CD8-positive, alpha-beta memory T cell (primary cell): Measurements from ENCODE around the gene PCBP4. TPM values are rescaled to one million over a fixed set of nuclear protein-coding genes. Genes with fewer than 3 reads are reported as not detected.

Experiments
- CTCF ChIA-PET: fragments of 350-600 bp; sonication (Branson Sonifier 250); formaldehyde crosslinking; loops from one replicate; lab custom pipeline; 2021; ENCODE audit warnings: antibody characterized with exemption; lab: Charles Lee
- POLR2A ChIA-PET: fragments of 350-600 bp; sonication (Branson Sonifier 250); formaldehyde crosslinking; loops from one replicate; lab custom pipeline; 2021; ENCODE audit warnings: antibody characterized with exemption; lab: Charles Lee
- DNase-seq, 5 donors: peaks; one replicate each; pipeline versions ENCODE4 v3.0.0 to v3.0.0-alpha.2; 2020 to 2022; ENCODE audit warnings: mixed read lengths in 1 of 5
- H3K27ac ChIP-seq: one replicate; pipeline ENCODE4 v1.7.0; 2013; ENCODE audit warnings: low read depth, mild to moderate bottlenecking, low read length, moderate library complexity
- H3K27me3 ChIP-seq: 2 replicates; pipeline ENCODE4 v1.7.0; 2013; ENCODE audit warnings: low read length, mild to moderate bottlenecking; ENCODE audit not compliant: insufficient read depth, poor library complexity, severe bottlenecking
- H3K36me3 ChIP-seq: 2 replicates; pipeline ENCODE4 v1.7.0; 2013; ENCODE audit warnings: mild to moderate bottlenecking, low read length, moderate library complexity; ENCODE audit not compliant: insufficient read depth
- H3K4me1 ChIP-seq: 2 replicates; pipeline ENCODE4 v1.7.0; 2013; ENCODE audit warnings: mild to moderate bottlenecking, low read length, moderate library complexity; ENCODE audit not compliant: insufficient read depth
- H3K4me3 ChIP-seq: 2 replicates; pipeline ENCODE4 v1.7.0; 2013; ENCODE audit warnings: mild to moderate bottlenecking, low read length
- H3K9me3 ChIP-seq: 2 replicates; pipeline ENCODE4 v1.7.0; 2013; ENCODE audit warnings: mild to moderate bottlenecking, low read length
- H3K27ac Mint-ChIP-seq, 8 donors: one replicate each; pipeline ENCODE4 v1.8.0; 2020 to 2021; ENCODE audit warnings: mixed read lengths in 8 of 8, mild to moderate bottlenecking in 6 of 8, inconsistent platforms in 3 of 8, moderate library complexity in 3 of 8
- H3K27me3 Mint-ChIP-seq, 2 donors: one replicate each; pipeline ENCODE4 v1.8.0; 2020 to 2021; ENCODE audit warnings: mixed read lengths in 2 of 2, mild to moderate bottlenecking in 1 of 2, moderate library complexity in 1 of 2
- H3K36me3 Mint-ChIP-seq, 3 donors: one replicate each; pipeline ENCODE4 v1.8.0; 2020 to 2021; ENCODE audit warnings: mixed read lengths in 3 of 3, inconsistent platforms in 1 of 3, mild to moderate bottlenecking in 1 of 3
- H3K4me1 Mint-ChIP-seq, 3 donors: one replicate each; pipeline ENCODE4 v1.8.0; 2020 to 2021; ENCODE audit warnings: mixed read lengths in 3 of 3, inconsistent platforms in 1 of 3, mild to moderate bottlenecking in 1 of 3
- H3K4me3 Mint-ChIP-seq, 7 donors: one replicate each; pipeline ENCODE4 v1.8.0; 2020 to 2021; ENCODE audit warnings: mixed read lengths in 7 of 7, mild to moderate bottlenecking in 6 of 7, moderate library complexity in 4 of 7, inconsistent platforms in 2 of 7
- H3K9me3 Mint-ChIP-seq, 5 donors: one replicate each; pipeline ENCODE4 v1.8.0; 2020 to 2022; ENCODE audit warnings: mixed read lengths in 5 of 5, mild to moderate bottlenecking in 3 of 5, moderate library complexity in 2 of 5, inconsistent platforms in 1 of 5
- polyA plus RNA-seq: library from polyadenylated mRNA; unstranded; fragments of 300-500 nt; fragmentation: Illumina TruSeq; gene quantifications from one replicate; pipeline ENCODE4 v1.2.3, GENCODE V29; 2021
- total RNA-seq, 2 experiments: library from RNA; stranded (reverse); gene quantifications; one replicate each; pipeline ENCODE4 v1.2.3, GENCODE V29; 2021

PCBP4 gene
- total and polyA plus RNA-seq, 3 experiments from 2014 or later: 9.7 to 12.5 (median 12.5) TPM

DNA sequence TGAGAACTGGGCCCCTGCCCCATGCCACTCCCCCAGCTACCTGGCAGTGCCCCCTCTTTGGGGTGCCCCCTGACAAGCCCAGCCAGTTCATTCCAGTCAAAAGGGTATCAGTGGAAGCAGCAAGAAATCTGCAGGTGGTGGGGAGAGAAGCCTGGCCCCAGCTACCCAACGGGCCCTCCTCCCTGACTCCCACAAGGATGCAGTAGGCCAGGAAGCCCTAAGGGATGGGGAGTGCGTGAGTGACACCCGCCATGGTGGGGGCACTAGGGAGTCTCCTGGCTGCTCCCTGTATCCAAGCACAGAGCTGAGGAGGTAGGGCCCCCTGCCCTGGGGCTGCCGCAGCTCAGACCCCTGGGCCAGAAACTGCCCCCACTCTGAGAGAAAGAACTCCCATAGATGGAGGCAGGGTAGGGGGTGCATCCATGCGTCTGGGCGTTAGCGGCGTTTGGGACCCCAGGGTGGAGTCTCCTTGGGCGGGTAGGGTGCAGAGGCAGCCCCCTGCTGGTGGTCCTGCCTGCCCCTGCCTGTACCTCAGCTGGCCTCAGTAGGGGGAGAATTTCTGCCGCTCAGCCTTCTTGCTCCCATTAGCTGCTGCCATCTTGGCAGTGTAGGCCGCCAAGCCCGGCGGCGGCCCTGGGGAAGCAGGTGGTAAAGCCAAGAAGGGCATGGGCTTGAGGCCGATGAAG is 9.6 kb downstream of the PCBP4 start:
- Mint-ChIP-seq H3K36me3 (peaks cover 2 to 12% (median 6%) of the 10 kb centered on the region in 3 donors), H3K4me3 (no peak overlapping the region), H3K27me3 (peaks cover 20 to 43% of the 10 kb centered on the region in 2 donors), H3K4me1 (peaks cover 5 to 9% (median 6%) of the 10 kb centered on the region in 3 donors), H3K27ac (no peak overlapping the region), H3K9me3 (no peaks in the 10 kb centered on the region)
- Histone ChIP-seq H3K27ac (no peak overlapping the region), H3K36me3 (no peaks in the 10 kb centered on the region), H3K4me3 (no peak overlapping the region), H3K27me3 (peaks cover 18% of the 10 kb centered on the region), H3K4me1 (peaks cover 6% of the 10 kb centered on the region), H3K9me3 (no peaks in the 10 kb centered on the region)
- ChIA-PET CTCF (interaction anchor here (1.7 to 3.7 kb wide), 2 partner anchors 15 to 36 kb away, joined by 4 to 16 read pairs; partner anchors contain the start of gene ABHD14B), POLR2A (interaction anchor here (0.6 kb wide), 1 partner anchor 25 kb away, joined by 14 read pairs; no protein-coding TSS in a partner anchor)
- no peak for DNase-seq

DNA sequence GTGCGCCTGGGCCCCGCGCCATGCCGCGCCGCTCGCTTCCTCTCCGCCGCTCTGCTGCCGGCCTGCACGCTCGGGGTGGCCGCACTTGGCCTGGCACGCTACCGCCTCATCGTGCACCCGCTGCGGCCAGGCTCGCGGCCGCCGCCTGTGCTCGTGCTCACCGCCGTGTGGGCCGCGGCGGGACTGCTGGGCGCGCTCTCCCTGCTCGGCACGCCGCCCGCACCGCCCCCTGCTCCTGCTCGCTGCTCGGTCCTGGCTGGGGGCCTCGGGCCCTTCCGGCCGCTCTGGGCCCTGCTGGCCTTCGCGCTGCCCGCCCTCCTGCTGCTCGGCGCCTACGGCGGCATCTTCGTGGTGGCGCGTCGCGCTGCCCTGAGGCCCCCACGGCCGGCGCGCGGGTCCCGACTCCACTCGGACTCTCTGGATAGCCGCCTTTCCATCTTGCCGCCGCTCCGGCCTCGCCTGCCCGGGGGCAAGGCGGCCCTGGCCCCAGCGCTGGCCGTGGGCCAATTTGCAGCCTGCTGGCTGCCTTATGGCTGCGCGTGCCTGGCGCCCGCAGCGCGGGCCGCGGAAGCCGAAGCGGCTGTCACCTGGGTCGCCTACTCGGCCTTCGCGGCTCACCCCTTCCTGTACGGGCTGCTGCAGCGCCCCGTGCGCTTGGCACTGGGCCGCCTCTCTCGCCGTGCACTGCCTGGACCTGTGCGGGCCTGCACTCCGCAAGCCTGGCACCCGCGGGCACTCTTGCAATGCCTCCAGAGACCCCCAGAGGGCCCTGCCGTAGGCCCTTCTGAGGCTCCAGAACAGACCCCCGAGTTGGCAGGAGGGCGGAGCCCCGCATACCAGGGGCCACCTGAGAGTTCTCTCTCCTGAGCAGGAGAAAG is 11.1 kb downstream of the PCBP4 start:
- Histone ChIP-seq H3K4me3 (peak overlapping the region; percentile 28), H3K27me3 (peaks cover 18% of the 10 kb centered on the region), H3K27ac (no peak overlapping the region), H3K36me3 (no peaks in the 10 kb centered on the region), H3K4me1 (peaks cover 6% of the 10 kb centered on the region), H3K9me3 (no peaks in the 10 kb centered on the region)
- DNase-seq: peak in 3 of 5 donors; percentile 24 to 55 (median 52)
- no peaks in the 10 kb centered on the region for H3K9me3 Mint-ChIP-seq
- POLR2A ChIA-PET: interaction anchor here (0.6 kb wide), 1 partner anchor 149 kb away, joined by 3 read pairs; no protein-coding TSS in a partner anchor
- peak overlapping the region; percentile 15 to 69 (median 50) for H3K4me3 Mint-ChIP-seq
- CTCF ChIA-PET: interaction anchor here (1.7 to 3.7 kb wide), 3 partner anchors 17 to 37 kb away, joined by 4 to 16 read pairs (median 13); partner anchors contain the start of genes ABHD14A and ABHD14B
- peaks cover 2 to 10% (median 6%) of the 10 kb centered on the region in 3 donors for H3K36me3 Mint-ChIP-seq
- H3K27ac Mint-ChIP-seq: no peak overlapping the region
- peaks cover 20 to 42% of the 10 kb centered on the region in 2 donors for H3K27me3 Mint-ChIP-seq
- peaks cover 5 to 9% (median 6%) of the 10 kb centered on the region in 3 donors for H3K4me1 Mint-ChIP-seq

DNA sequence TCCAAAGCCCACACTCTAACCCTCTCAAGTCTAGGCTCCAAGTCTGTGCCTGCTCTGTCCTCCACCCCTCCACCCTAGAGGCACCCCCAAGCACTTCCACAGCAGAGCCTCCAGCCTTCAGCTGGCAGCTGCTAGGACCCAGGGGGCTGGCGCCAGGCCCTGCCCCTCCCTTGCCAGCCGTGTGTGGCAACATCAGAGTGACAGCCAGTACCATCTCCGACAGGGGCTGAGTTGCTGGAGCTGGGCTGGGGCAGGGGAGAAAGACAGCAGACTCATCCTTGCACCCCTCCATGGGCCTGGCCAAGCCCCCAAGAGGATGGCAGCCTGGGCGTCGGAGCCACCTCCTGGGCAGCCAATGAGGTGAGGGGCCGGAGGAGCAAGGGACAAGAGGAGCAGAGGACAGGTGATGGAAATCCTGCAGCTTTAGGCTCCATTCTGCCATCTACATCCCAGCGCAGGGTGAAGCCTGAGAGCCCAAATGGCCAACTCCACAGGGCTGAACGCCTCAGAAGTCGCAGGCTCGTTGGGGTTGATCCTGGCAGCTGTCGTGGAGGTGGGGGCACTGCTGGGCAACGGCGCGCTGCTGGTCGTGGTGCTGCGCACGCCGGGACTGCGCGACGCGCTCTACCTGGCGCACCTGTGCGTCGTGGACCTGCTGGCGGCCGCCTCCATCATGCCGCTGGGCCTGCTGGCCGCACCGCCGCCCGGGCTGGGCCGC is 11.9 kb downstream of the PCBP4 start, which contains the start of gene GPR62:
TSS of gene GPR62 (plus strand) at position 207 of the 718 bp plus-strand sequence. CDS start at position 479, 272 bp downstream.
- peak within 1 kb of the TSS; percentile 28 for H3K4me3 ChIP-seq
- no peak for DNase-seq

DNA sequence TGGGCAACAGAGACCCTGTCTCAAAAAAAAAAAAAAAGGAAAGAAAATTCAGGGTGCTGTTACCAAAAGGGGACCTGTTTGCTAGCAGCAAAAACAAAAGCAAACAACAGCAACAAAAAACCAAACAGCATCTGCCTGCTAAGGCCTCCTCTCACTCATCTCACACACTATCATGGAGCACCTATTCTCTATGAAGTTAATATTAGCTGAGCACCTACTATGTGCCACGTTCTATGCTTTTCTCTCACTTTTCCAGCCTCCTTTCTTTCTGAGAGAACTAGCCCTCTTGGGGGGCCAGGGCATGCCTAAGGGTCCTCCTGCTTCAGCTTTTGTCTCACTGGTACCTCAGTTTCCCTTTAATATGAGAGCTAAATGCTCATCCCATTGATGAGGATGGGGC is 12.5 kb downstream of the PCBP4 start:
- Histone ChIP-seq H3K9me3 (no peaks in the 10 kb centered on the region), H3K36me3 (no peaks in the 10 kb centered on the region), H3K27ac (no peak overlapping the region), H3K4me3 (no peak overlapping the region), H3K4me1 (peaks cover 6% of the 10 kb centered on the region), H3K27me3 (peaks cover 18% of the 10 kb centered on the region)
- ChIA-PET POLR2A (no interaction called here), CTCF (interaction anchor here (0.7 to 3.0 kb wide), 4 partner anchors 9 to 19 kb away, joined by 3 to 13 read pairs (median 6); partner anchors contain the start of genes ABHD14A, ABHD14B, PARP3 and RRP9)
- no peaks in the 10 kb centered on the region for H3K9me3 Mint-ChIP-seq
- H3K4me3 Mint-ChIP-seq: peak overlapping the region in 1 of 7 donors; percentile 11
- H3K27ac Mint-ChIP-seq: no peak overlapping the region
- peaks cover 22 to 42% of the 10 kb centered on the region in 2 donors for H3K27me3 Mint-ChIP-seq
- no peak for DNase-seq
- peaks cover 5 to 9% (median 6%) of the 10 kb centered on the region in 3 donors for H3K4me1 Mint-ChIP-seq
- H3K36me3 Mint-ChIP-seq: peaks cover 2 to 6% (median 5%) of the 10 kb centered on the region in 3 donors

More for the DNA sequence above, 11.9 kb downstream of the PCBP4 start, which contains the start of gene GPR62:
- H3K4me1 Mint-ChIP-seq: peaks cover 5 to 9% (median 6%) of the 10 kb centered on the region in 3 donors
- ChIA-PET POLR2A (no interaction called here), CTCF (interaction anchor here (0.7 to 3.0 kb wide), 4 partner anchors 9 to 19 kb away, joined by 3 to 13 read pairs (median 6); partner anchors contain the start of genes ABHD14A, ABHD14B, PARP3 and RRP9)
- Histone ChIP-seq H3K27ac (no peak within 1 kb of the TSS), H3K4me1 (peaks cover 6% of the 10 kb centered on the region), H3K36me3 (no peaks in the 10 kb centered on the region), H3K27me3 (peaks cover 18% of the 10 kb centered on the region), H3K9me3 (no peaks in the 10 kb centered on the region)
- H3K36me3 Mint-ChIP-seq: peaks cover 2 to 6% (median 5%) of the 10 kb centered on the region in 3 donors
- peak within 1 kb of the TSS in 1 of 7 donors; percentile 62 for H3K4me3 Mint-ChIP-seq
- H3K27ac Mint-ChIP-seq: no peak within 1 kb of the TSS
- no peaks in the 10 kb centered on the region for H3K9me3 Mint-ChIP-seq
- H3K27me3 Mint-ChIP-seq: peaks cover 22 to 42% of the 10 kb centered on the region in 2 donors

DNA sequence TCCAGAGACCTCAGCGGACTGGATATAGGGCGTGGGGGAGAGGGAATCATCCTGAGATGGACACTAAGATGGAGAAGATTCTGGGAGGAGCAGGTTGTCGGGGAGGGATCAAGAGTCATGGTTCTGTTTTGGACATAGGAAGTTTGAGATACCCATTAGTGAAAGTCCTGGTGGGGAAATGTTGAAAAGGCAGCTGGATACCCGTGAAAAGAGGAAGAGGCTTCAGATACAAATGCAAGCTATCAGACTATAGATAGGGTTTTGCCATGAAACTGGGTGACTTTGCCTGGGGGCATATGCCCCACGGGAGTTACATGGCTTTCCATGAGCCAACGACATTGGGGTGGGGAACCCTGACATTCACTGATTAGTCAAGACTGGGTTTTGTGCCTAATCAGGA is 13.1 kb downstream of the PCBP4 start:
- Histone ChIP-seq H3K36me3 (no peaks in the 10 kb centered on the region), H3K27ac (no peak overlapping the region), H3K4me3 (no peak overlapping the region), H3K9me3 (no peaks in the 10 kb centered on the region), H3K4me1 (peaks cover 6% of the 10 kb centered on the region), H3K27me3 (peaks cover 18% of the 10 kb centered on the region)
- CTCF ChIA-PET: interaction anchor here (1.1 to 3.0 kb wide), 4 partner anchors 11 to 29 kb away, joined by 3 to 13 read pairs (median 5); partner anchors contain the start of genes ABHD14A, ABHD14B, ACY1 and RRP9
- H3K27ac Mint-ChIP-seq: peak overlapping the region in 1 of 8 donors; percentile 74
- H3K4me1 Mint-ChIP-seq: peaks cover 5 to 9% (median 6%) of the 10 kb centered on the region in 3 donors
- peak overlapping the region in 2 of 7 donors; percentile 8 to 11 for H3K4me3 Mint-ChIP-seq
- DNase-seq: no peak
- peaks cover 2 to 6% (median 5%) of the 10 kb centered on the region in 3 donors for H3K36me3 Mint-ChIP-seq
- H3K27me3 Mint-ChIP-seq: peaks cover 22 to 39% of the 10 kb centered on the region in 2 donors
- H3K9me3 Mint-ChIP-seq: no peaks in the 10 kb centered on the region
- POLR2A ChIA-PET: no interaction called here

DNA sequence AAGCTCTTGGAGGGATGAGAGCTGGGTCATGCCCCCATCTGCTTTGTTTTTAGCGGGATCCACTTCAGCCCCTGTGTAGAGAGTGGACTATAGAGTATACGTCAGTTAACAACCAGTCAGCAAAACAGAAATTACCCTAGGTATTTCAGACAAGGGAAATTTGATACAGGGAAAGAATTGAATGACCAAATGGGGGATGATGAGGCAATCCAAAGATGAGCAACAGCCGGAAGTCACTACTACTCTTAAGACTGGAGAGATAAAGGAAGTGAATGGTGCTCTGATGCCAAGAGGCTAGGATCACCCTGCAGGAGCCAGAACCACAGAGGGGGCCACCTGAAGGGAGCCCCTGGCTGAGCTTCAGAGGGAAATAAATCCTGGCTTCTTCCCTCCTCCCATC is 13.8 kb downstream of the PCBP4 start:
- H3K9me3 Mint-ChIP-seq: no peaks in the 10 kb centered on the region
- DNase-seq: no peak
- peaks cover 20 to 37% of the 10 kb centered on the region in 2 donors for H3K27me3 Mint-ChIP-seq
- H3K4me3 Mint-ChIP-seq: no peak overlapping the region
- H3K36me3 Mint-ChIP-seq: peaks cover 2 to 6% (median 5%) of the 10 kb centered on the region in 3 donors
- H3K27me3 ChIP-seq: peaks cover 18% of the 10 kb centered on the region
- POLR2A ChIA-PET: interaction anchor here (0.6 kb wide), 1 partner anchor 13 kb away, joined by 3 read pairs; no protein-coding TSS in a partner anchor
- no peaks in the 10 kb centered on the region for H3K36me3 ChIP-seq
- no peak overlapping the region for H3K27ac Mint-ChIP-seq
- no peak overlapping the region for H3K27ac ChIP-seq
- CTCF ChIA-PET: interaction anchor here (1.1 to 3.0 kb wide), 4 partner anchors 11 to 30 kb away, joined by 3 to 13 read pairs (median 5); partner anchors contain the start of genes ABHD14A, ABHD14B, ACY1 and RRP9
- peaks cover 5 to 9% (median 6%) of the 10 kb centered on the region in 3 donors for H3K4me1 Mint-ChIP-seq
- H3K4me3 ChIP-seq: no peak overlapping the region
- H3K4me1 ChIP-seq: peaks cover 6% of the 10 kb centered on the region
- H3K9me3 ChIP-seq: no peaks in the 10 kb centered on the region

DNA sequence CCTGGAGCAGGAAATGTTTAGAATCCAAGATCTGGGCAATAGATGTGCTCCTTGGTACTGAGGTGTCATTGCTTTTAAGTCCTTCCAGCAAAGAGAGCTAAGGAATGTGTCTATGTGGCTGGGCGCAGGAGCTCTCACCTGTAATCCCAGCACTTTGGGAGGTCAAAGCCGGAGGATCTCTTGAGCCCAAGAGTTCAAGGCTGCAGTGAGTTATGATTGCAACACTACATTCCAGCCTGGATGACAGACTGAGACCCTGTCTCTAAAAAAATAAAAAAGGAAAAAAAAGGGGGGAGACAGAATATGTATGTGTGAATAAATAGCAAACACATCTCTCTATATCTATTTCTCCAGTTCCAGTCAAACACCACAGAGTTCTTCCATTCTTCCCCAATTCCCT is 16.4 kb downstream of the PCBP4 start:
- Histone ChIP-seq H3K27me3 (peaks cover 7% of the 10 kb centered on the region), H3K27ac (no peak overlapping the region), H3K36me3 (no peaks in the 10 kb centered on the region), H3K4me1 (no peaks in the 10 kb centered on the region), H3K4me3 (no peak overlapping the region), H3K9me3 (no peaks in the 10 kb centered on the region)
- Mint-ChIP-seq H3K9me3 (no peaks in the 10 kb centered on the region), H3K4me1 (peaks cover 0 to 3% (median 0%) of the 10 kb centered on the region in 3 donors), H3K4me3 (no peak overlapping the region), H3K27me3 (peaks cover 15 to 27% of the 10 kb centered on the region in 2 donors), H3K36me3 (peaks cover 0 to 4% (median 4%) of the 10 kb centered on the region in 3 donors), H3K27ac (peak overlapping the region in 1 of 8 donors; percentile 21)
- ChIA-PET CTCF (no interaction called here), POLR2A (no interaction called here)
- peak in 1 of 5 donors; percentile 6 for DNase-seq
